GM23338 (cell line): ENCODE data around the gene EIF4E. TPM values are rescaled to one million over a fixed set of nuclear protein-coding genes. Genes with fewer than 3 reads are reported as not detected.

ENCODE experiments used
- ATAC-seq: fragments of 200-7000 bp; cut with Tn5 transposase; 3 replicates; pipeline ENCODE4 v1.9.1; 2020
- DNase-seq: peaks from one replicate; pipeline ENCODE4 v3.0.0-alpha.2; 2015; ENCODE audit warnings: low spot score
- H2AFZ ChIP-seq: fragments of 200-600 bp; sonication (generic); 2 replicates; pipeline ENCODE4 v1.8.0; 2016; ENCODE audit warnings: antibody characterized with exemption, mild to moderate bottlenecking, moderate library complexity
- H3F3A ChIP-seq: fragments of 200-600 bp; sonication (generic); replicated peaks from 2 replicates; pipeline ENCODE4 v1.8.0; 2017; ENCODE audit warnings: antibody characterized with exemption, mixed run types, low read depth
- H3K27ac ChIP-seq: fragments of 200-600 bp; sonication (generic); 2 replicates; pipeline ENCODE4 v1.6.1; 2016; ENCODE audit warnings: low read depth
- H3K27me3 ChIP-seq: fragments of 200-600 bp; sonication (generic); 2 replicates; pipeline ENCODE4 v1.8.0; 2016; ENCODE audit warnings: mild to moderate bottlenecking, mixed run types, moderate library complexity; ENCODE audit not compliant: insufficient read depth
- H3K36me3 ChIP-seq: fragments of 200-600 bp; sonication (generic); 2 replicates; pipeline ENCODE4 v1.8.0; 2016; ENCODE audit warnings: mild to moderate bottlenecking; ENCODE audit not compliant: insufficient read depth
- H3K4me1 ChIP-seq: fragments of 200-600 bp; sonication (generic); 2 replicates; pipeline ENCODE4 v1.8.0; 2016; ENCODE audit warnings: mild to moderate bottlenecking, moderate library complexity; ENCODE audit not compliant: insufficient read depth
- H3K4me2 ChIP-seq: fragments of 200-600 bp; sonication (generic); 2 replicates; pipeline ENCODE4 v1.7.1; 2017; ENCODE audit warnings: mixed run types
- H3K4me3 ChIP-seq: fragments of 200-600 bp; sonication (generic); 2 replicates; pipeline ENCODE4 v1.6.1; 2016; ENCODE audit warnings: mixed run types
- H3K79me2 ChIP-seq: fragments of 200-600 bp; sonication (generic); replicated peaks from 2 replicates; pipeline ENCODE4 v1.8.0; 2017; ENCODE audit warnings: mild to moderate bottlenecking; ENCODE audit not compliant: insufficient read depth
- H3K9me2 ChIP-seq: fragments of 200-600 bp; sonication (generic); 2 replicates; pipeline ENCODE4 v1.8.0; 2017; ENCODE audit not compliant: insufficient read depth
- H4K20me1 ChIP-seq: fragments of 200-600 bp; sonication (generic); replicated peaks from 2 replicates; pipeline ENCODE4 v1.8.0; 2017; ENCODE audit warnings: mild to moderate bottlenecking; ENCODE audit not compliant: insufficient read depth
- H3K27ac Mint-ChIP-seq: 2 replicates; pipeline ENCODE4 v1.8.0; 2020; ENCODE audit warnings: inconsistent platforms, mild to moderate bottlenecking, moderate library complexity, mixed read lengths
- H3K27me3 Mint-ChIP-seq: 3 replicates; pipeline ENCODE4 v1.8.0; 2022; ENCODE audit warnings: low read depth, mild to moderate bottlenecking, moderate library complexity, mixed read lengths, inconsistent platforms; ENCODE audit not compliant: insufficient read depth, poor library complexity
- H3K36me3 Mint-ChIP-seq: 3 replicates; pipeline ENCODE4 v1.8.0; 2021; ENCODE audit warnings: low read depth, mild to moderate bottlenecking, inconsistent platforms, moderate library complexity, mixed read lengths
- H3K4me1 Mint-ChIP-seq: 3 replicates; pipeline ENCODE4 v1.8.0; 2020; ENCODE audit warnings: mild to moderate bottlenecking, inconsistent platforms, mixed read lengths
- H3K4me3 Mint-ChIP-seq: 3 replicates; pipeline ENCODE4 v1.8.0; 2021; ENCODE audit warnings: moderate library complexity, mild to moderate bottlenecking, inconsistent platforms, mixed read lengths
- H3K9me3 Mint-ChIP-seq: 3 replicates; pipeline ENCODE4 v1.8.0; 2020; ENCODE audit warnings: moderate library complexity, mild to moderate bottlenecking, inconsistent platforms, mixed read lengths
- CREB1 ChIP-seq: fragments of 250-450 bp; sonication (Bioruptor Pico); IDR thresholded peaks from 2 replicates; pipeline ENCODE4 v1.5.0; 2020; ENCODE audit warnings: low read depth, mild to moderate bottlenecking, moderate library complexity
- EZH2 ChIP-seq: fragments of 200-600 bp; sonication (generic); IDR thresholded peaks from one replicate; pipeline ENCODE4 v1.8.0; 2017; ENCODE audit warnings: antibody characterized with exemption, mild to moderate bottlenecking, low read depth; ENCODE audit not compliant: unreplicated experiment
- EZH2phosphoT487 ChIP-seq: fragments of 200-600 bp; sonication (generic); IDR thresholded peaks from one replicate; pipeline ENCODE4 v1.8.1; 2018; ENCODE audit warnings: antibody characterized with exemption; ENCODE audit not compliant: unreplicated experiment
- JUNB ChIP-seq: IDR thresholded peaks from one replicate; pipeline ENCODE4 v1.6.1; 2016; ENCODE audit warnings: antibody characterized with exemption; ENCODE audit not compliant: unreplicated experiment
- NANOG ChIP-seq: IDR thresholded peaks from 2 replicates; pipeline ENCODE4 v1.6.1; 2016; ENCODE audit warnings: antibody characterized with exemption, borderline replicate concordance
- POLR2AphosphoS5 ChIP-seq: IDR thresholded peaks from 2 replicates; pipeline ENCODE4 v1.6.1; 2016; ENCODE audit warnings: antibody characterized with exemption, low read depth
- STAT1 ChIP-seq: IDR thresholded peaks from one replicate; pipeline ENCODE4 v1.6.1; 2016; ENCODE audit warnings: antibody characterized with exemption; ENCODE audit not compliant: unreplicated experiment
- ZNF114 ChIP-seq: fragments of 250-450 bp; sonication (Bioruptor Pico); IDR thresholded peaks from 2 replicates; pipeline ENCODE4 v1.5.0; 2020; ENCODE audit warnings: mild to moderate bottlenecking, moderate library complexity
- ZNF331 ChIP-seq: fragments of 250-450 bp; sonication (Bioruptor Pico); IDR thresholded peaks from 2 replicates; pipeline ENCODE4 v1.5.0; 2020; ENCODE audit warnings: low read depth, mild to moderate bottlenecking, moderate library complexity
- polyA plus RNA-seq: library from polyadenylated mRNA; unstranded; fragments of >200 nt; fragmentation: Nextera tagmentation; extraction: Ambion mirVana; gene quantifications from 2 replicates; pipeline ENCODE4 v1.2.1, GENCODE V29; 2016
- total RNA-seq: library from RNA; depleted of rRNA; stranded (reverse); fragments of >200 nt; shearing (Covaris generic); gene quantifications from 2 replicates; pipeline ENCODE4 v1.2.3, GENCODE V29; 2014
- TF ChIP-seq, protein P1 (sequence below): IDR thresholded peaks from one replicate; pipeline ENCODE4 v1.6.1; 2018; ENCODE audit warnings: antibody characterized with exemption; ENCODE audit not compliant: unreplicated experiment
- TF ChIP-seq, protein P2 (sequence below): fragments of 250-450 bp; sonication (Bioruptor Pico); IDR thresholded peaks from 2 replicates; pipeline ENCODE4 v1.5.0; 2020; ENCODE audit warnings: mild to moderate bottlenecking, moderate library complexity
- TF ChIP-seq, protein P3 (sequence below): IDR thresholded peaks from 2 replicates; pipeline ENCODE4 v1.6.1; 2016; ENCODE audit warnings: antibody characterized with exemption
- TF ChIP-seq, protein P4 (sequence below), 2 experiments: fragments of 200-600 bp in 1 of 2; sonication (generic) in 1 of 2; conservative IDR thresholded peaks; 2 replicates each; pipeline versions ENCODE4 v1.5.1 to v1.6.1; 2016 to 2017; ENCODE audit warnings: antibody characterized with exemption in 2 of 2, low read depth in 2 of 2, mild to moderate bottlenecking in 2 of 2, moderate library complexity in 1 of 2

The EIF4E gene
- total and polyA plus RNA-seq, 2 experiments from 2014 or later = 113 to 351 TPM

DNA sequence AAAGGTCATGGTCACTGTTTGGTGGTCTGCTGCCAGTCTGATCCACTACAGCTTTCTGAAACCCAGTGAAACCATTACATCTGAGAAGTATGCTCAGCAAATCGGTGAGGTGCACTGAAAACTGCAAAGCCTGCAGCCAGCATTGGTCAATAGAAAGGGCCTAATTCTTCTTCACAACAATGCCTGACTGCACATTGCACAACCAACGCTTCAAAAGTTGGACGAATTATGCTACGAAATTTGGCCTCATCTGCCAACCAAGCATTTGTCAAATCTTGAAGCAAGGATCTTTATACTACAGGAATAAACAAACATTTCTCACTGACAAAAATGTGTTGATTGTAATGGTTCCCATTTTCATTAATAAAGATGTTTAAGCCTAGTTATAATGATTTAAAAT is 90.4 kb downstream of the EIF4E start:
- Histone ChIP-seq H3K4me3 (no peak overlapping the region), H3K4me1 (no peaks in the 10 kb centered on the region), H2AFZ (no peak overlapping the region), H3F3A (no peaks in the 10 kb centered on the region), H3K36me3 (no peaks in the 10 kb centered on the region), H3K4me2 (no peak overlapping the region), H3K27me3 (no peaks in the 10 kb centered on the region), H3K79me2 (no peaks in the 10 kb centered on the region), H3K27ac (no peak overlapping the region), H3K9me2 (no peaks in the 10 kb centered on the region), H4K20me1 (no peaks in the 10 kb centered on the region)
- Mint-ChIP-seq H3K4me3 (no peak overlapping the region), H3K27ac (no peak overlapping the region), H3K4me1 (no peaks in the 10 kb centered on the region; the same call in 1 of the 3 replicates), H3K9me3 (peaks cover 25% of the 10 kb centered on the region), H3K36me3 (peaks cover 15% of the 10 kb centered on the region), H3K27me3 (no peaks in the 10 kb centered on the region)
- no peak for ATAC-seq
- DNase-seq = no peak
- TF ChIP-seq, protein P1, sequence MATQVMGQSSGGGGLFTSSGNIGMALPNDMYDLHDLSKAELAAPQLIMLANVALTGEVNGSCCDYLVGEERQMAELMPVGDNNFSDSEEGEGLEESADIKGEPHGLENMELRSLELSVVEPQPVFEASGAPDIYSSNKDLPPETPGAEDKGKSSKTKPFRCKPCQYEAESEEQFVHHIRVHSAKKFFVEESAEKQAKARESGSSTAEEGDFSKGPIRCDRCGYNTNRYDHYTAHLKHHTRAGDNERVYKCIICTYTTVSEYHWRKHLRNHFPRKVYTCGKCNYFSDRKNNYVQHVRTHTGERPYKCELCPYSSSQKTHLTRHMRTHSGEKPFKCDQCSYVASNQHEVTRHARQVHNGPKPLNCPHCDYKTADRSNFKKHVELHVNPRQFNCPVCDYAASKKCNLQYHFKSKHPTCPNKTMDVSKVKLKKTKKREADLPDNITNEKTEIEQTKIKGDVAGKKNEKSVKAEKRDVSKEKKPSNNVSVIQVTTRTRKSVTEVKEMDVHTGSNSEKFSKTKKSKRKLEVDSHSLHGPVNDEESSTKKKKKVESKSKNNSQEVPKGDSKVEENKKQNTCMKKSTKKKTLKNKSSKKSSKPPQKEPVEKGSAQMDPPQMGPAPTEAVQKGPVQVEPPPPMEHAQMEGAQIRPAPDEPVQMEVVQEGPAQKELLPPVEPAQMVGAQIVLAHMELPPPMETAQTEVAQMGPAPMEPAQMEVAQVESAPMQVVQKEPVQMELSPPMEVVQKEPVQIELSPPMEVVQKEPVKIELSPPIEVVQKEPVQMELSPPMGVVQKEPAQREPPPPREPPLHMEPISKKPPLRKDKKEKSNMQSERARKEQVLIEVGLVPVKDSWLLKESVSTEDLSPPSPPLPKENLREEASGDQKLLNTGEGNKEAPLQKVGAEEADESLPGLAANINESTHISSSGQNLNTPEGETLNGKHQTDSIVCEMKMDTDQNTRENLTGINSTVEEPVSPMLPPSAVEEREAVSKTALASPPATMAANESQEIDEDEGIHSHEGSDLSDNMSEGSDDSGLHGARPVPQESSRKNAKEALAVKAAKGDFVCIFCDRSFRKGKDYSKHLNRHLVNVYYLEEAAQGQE = no peak
- TF ChIP-seq NANOG (no peak), EZH2phosphoT487 (no peak), EZH2 (no peak), POLR2AphosphoS5 (no peak), STAT1 (no peak), JUNB (no peak), ZNF114 (CRISPR knock-in tag) (no peak), ZNF331 (CRISPR knock-in tag) (no peak), CREB1 (CRISPR knock-in tag) (no peak)
- TF ChIP-seq, protein P2, sequence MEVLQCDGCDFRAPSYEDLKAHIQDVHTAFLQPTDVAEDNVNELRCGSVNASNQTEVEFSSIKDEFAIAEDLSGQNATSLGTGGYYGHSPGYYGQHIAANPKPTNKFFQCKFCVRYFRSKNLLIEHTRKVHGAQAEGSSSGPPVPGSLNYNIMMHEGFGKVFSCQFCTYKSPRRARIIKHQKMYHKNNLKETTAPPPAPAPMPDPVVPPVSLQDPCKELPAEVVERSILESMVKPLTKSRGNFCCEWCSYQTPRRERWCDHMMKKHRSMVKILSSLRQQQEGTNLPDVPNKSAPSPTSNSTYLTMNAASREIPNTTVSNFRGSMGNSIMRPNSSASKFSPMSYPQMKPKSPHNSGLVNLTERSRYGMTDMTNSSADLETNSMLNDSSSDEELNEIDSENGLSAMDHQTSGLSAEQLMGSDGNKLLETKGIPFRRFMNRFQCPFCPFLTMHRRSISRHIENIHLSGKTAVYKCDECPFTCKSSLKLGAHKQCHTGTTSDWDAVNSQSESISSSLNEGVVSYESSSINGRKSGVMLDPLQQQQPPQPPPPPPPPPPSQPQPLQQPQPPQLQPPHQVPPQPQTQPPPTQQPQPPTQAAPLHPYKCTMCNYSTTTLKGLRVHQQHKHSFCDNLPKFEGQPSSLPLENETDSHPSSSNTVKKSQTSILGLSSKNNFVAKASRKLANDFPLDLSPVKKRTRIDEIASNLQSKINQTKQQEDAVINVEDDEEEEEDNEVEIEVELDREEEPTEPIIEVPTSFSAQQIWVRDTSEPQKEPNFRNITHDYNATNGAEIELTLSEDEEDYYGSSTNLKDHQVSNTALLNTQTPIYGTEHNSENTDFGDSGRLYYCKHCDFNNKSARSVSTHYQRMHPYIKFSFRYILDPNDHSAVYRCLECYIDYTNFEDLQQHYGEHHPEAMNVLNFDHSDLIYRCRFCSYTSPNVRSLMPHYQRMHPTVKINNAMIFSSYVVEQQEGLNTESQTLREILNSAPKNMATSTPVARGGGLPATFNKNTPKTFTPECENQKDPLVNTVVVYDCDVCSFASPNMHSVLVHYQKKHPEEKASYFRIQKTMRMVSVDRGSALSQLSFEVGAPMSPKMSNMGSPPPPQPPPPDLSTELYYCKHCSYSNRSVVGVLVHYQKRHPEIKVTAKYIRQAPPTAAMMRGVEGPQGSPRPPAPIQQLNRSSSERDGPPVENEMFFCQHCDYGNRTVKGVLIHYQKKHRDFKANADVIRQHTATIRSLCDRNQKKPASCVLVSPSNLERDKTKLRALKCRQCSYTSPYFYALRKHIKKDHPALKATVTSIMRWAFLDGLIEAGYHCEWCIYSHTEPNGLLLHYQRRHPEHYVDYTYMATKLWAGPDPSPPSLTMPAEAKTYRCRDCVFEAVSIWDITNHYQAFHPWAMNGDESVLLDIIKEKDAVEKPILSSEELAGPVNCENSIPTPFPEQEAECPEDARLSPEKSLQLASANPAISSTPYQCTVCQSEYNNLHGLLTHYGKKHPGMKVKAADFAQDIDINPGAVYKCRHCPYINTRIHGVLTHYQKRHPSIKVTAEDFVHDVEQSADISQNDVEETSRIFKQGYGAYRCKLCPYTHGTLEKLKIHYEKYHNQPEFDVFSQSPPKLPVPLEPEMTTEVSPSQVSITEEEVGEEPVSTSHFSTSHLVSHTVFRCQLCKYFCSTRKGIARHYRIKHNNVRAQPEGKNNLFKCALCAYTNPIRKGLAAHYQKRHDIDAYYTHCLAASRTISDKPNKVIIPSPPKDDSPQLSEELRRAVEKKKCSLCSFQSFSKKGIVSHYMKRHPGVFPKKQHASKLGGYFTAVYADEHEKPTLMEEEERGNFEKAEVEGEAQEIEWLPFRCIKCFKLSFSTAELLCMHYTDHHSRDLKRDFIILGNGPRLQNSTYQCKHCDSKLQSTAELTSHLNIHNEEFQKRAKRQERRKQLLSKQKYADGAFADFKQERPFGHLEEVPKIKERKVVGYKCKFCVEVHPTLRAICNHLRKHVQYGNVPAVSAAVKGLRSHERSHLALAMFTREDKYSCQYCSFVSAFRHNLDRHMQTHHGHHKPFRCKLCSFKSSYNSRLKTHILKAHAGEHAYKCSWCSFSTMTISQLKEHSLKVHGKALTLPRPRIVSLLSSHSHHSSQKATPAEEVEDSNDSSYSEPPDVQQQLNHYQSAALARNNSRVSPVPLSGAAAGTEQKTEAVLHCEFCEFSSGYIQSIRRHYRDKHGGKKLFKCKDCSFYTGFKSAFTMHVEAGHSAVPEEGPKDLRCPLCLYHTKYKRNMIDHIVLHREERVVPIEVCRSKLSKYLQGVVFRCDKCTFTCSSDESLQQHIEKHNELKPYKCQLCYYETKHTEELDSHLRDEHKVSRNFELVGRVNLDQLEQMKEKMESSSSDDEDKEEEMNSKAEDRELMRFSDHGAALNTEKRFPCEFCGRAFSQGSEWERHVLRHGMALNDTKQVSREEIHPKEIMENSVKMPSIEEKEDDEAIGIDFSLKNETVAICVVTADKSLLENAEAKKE = no peak
- TF ChIP-seq, protein P3, sequence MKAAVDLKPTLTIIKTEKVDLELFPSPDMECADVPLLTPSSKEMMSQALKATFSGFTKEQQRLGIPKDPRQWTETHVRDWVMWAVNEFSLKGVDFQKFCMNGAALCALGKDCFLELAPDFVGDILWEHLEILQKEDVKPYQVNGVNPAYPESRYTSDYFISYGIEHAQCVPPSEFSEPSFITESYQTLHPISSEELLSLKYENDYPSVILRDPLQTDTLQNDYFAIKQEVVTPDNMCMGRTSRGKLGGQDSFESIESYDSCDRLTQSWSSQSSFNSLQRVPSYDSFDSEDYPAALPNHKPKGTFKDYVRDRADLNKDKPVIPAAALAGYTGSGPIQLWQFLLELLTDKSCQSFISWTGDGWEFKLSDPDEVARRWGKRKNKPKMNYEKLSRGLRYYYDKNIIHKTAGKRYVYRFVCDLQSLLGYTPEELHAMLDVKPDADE = no peak
- TF ChIP-seq, protein P4, sequence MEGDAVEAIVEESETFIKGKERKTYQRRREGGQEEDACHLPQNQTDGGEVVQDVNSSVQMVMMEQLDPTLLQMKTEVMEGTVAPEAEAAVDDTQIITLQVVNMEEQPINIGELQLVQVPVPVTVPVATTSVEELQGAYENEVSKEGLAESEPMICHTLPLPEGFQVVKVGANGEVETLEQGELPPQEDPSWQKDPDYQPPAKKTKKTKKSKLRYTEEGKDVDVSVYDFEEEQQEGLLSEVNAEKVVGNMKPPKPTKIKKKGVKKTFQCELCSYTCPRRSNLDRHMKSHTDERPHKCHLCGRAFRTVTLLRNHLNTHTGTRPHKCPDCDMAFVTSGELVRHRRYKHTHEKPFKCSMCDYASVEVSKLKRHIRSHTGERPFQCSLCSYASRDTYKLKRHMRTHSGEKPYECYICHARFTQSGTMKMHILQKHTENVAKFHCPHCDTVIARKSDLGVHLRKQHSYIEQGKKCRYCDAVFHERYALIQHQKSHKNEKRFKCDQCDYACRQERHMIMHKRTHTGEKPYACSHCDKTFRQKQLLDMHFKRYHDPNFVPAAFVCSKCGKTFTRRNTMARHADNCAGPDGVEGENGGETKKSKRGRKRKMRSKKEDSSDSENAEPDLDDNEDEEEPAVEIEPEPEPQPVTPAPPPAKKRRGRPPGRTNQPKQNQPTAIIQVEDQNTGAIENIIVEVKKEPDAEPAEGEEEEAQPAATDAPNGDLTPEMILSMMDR (conservative IDR thresholded peaks at IDR 0.05; ENCODE audit: low read depth in 2 of 2) = no peak
